Vagina (tissue), 2 donors: ENCODE measurements around the gene SAFB2. TPM values are rescaled to one million over a fixed set of nuclear protein-coding genes. Genes with fewer than 3 reads are reported as not detected.

Experiments used
- DNase-seq, 2 donors: peaks; one replicate each; pipeline ENCODE4 v3.0.0-alpha.2; 2017; ENCODE audit errors: extremely low spot score in 2 of 2
- H3K27ac ChIP-seq: fragments of 200-600 bp; sonication (generic); one replicate; pipeline ENCODE4 v1.5.1; 2019
- H3K27me3 ChIP-seq: fragments of 200-600 bp; sonication (generic); one replicate; pipeline ENCODE4 v1.5.1; 2019
- H3K36me3 ChIP-seq, 2 donors: fragments of 200-600 bp; sonication (generic); one replicate each; pipeline ENCODE4 v1.5.1; 2017 to 2019
- H3K4me1 ChIP-seq: fragments of 200-600 bp; sonication (generic); one replicate; pipeline ENCODE4 v1.5.1; 2019
- H3K4me3 ChIP-seq, 2 donors: fragments of 200-600 bp; sonication (generic); 1 replicate in 1 of 2; 2 replicates in 1 of 2; pipeline ENCODE4 v1.5.1; 2016 to 2019
- H3K9me3 ChIP-seq: fragments of 200-600 bp; sonication (generic); one replicate; pipeline ENCODE4 v1.5.1; 2019
- CTCF ChIP-seq, 3 experiments: fragments of 450-650 bp in 2 of 3; fragments of 200-600 bp in 1 of 3; sonication (generic) in 1 of 3; IDR thresholded peaks; one replicate each; pipeline ENCODE4 v1.5.1; 2017 to 2019; ENCODE audit warnings: antibody characterized with exemption in 3 of 3, mild to moderate bottlenecking in 2 of 3, moderate library complexity in 2 of 3
- POLR2A ChIP-seq, 2 donors: fragments of 450-650 bp; IDR thresholded peaks; one replicate each; pipeline ENCODE4 v1.6.1; 2017; ENCODE audit warnings: antibody characterized with exemption in 2 of 2, mild to moderate bottlenecking in 2 of 2, moderate library complexity in 2 of 2
- POLR2AphosphoS5 ChIP-seq, 2 donors: sonication (generic); formaldehyde crosslinking; IDR thresholded peaks; one replicate each; pipeline ENCODE4 v1.9.0; 2017; ENCODE audit warnings: antibody characterized with exemption in 2 of 2, mild to moderate bottlenecking in 2 of 2, low read depth in 1 of 2; ENCODE audit not compliant: insufficient read depth in 1 of 2
- intact Hi-C: fragments of 100-400 bp; cut with DNase I; formaldehyde crosslinking; loops from one replicate; pipeline ENCODE4 v1.15.1; 2023
- total RNA-seq: library from RNA; depleted of rRNA; stranded (reverse); fragments of >200 nt; gene quantifications from one replicate; pipeline ENCODE4 v1.2.3, GENCODE V29; 2016

SAFB2 gene
- total RNA-seq, 1 donor from 2014 or later = 85.4 TPM

DNA sequence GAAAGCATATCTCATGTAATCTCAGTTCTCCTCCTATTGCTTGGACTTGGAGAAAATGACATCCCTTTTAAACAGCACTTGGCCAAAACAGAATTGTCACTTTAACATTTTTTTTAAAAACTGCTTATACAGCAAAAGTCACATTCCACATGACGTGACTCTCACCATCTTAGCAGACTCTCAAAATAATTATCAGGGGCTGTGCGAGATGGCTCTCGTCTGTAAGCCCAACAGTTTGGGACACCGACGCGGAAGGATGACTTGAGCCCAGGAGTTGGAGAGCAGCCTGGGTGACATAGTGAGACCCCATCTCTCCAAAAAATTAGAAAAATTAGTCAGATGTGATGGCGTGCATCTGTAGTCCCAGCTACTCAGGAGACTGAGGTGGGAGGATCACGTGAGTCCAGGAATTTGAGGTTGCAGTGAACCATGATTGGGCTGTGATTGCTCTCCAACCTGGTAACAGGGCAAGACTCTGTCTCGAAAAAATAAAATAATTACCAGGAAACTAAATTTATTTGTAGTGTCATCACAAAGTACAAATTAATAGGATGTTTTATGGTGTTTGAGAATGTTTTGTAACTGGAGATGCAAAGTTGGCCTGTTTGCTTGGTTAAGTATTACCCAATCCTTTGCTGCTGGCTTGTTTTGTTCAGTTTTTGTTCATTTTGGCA is 9.1 kb upstream of the SAFB2 start:
- TF ChIP-seq POLR2AphosphoS5 (IDR thresholded peaks at IDR 0.05; ENCODE audit: insufficient read depth in 1 of 2, low read depth in 1 of 2) (no peak), CTCF (IDR thresholded peaks at IDR 0.05) (no peak), POLR2A (IDR thresholded peaks at IDR 0.05) (no peak)
- H3K27ac ChIP-seq = peak overlapping the region; percentile 45
- no peak for DNase-seq
- intact Hi-C loops = no loop called here
- peaks cover 98% of the 10 kb centered on the region for H3K4me1 ChIP-seq
- peak overlapping the region; percentile 5 to 11 for H3K4me3 ChIP-seq
- peaks cover 0 to 34% of the 10 kb centered on the region in 2 donors for H3K36me3 ChIP-seq
- H3K9me3 ChIP-seq = no peaks in the 10 kb centered on the region
- no peaks in the 10 kb centered on the region for H3K27me3 ChIP-seq

- intact Hi-C loops = no loop called here
- H3K4me1 ChIP-seq = peaks cover 96% of the 10 kb centered on the region
- H3K27me3 ChIP-seq = no peaks in the 10 kb centered on the region
- H3K27ac ChIP-seq = peak overlapping the region; percentile 22
- peaks cover 0 to 44% of the 10 kb centered on the region in 2 donors for H3K36me3 ChIP-seq
- TF ChIP-seq CTCF (IDR thresholded peaks at IDR 0.05) (no peak), POLR2A (IDR thresholded peaks at IDR 0.05) (no peak), POLR2AphosphoS5 (IDR thresholded peaks at IDR 0.05; ENCODE audit: insufficient read depth in 1 of 2, low read depth in 1 of 2) (no peak)
- no peak overlapping the region for H3K4me3 ChIP-seq
- H3K9me3 ChIP-seq = no peaks in the 10 kb centered on the region
- no peak for DNase-seq
Measured at GRCh38 chr19:5628919-5629481, 6.4 kb upstream of the SAFB2 start.

- H3K27me3 ChIP-seq = no peaks in the 10 kb centered on the region
- peak overlapping the region; percentile 22 for H3K27ac ChIP-seq
- no peak for TF ChIP-seq CTCF (IDR thresholded peaks at IDR 0.05)
- TF ChIP-seq POLR2A (IDR thresholded peaks at IDR 0.05) = no peak
- no peak for TF ChIP-seq POLR2AphosphoS5 (IDR thresholded peaks at IDR 0.05; ENCODE audit: insufficient read depth in 1 of 2, low read depth in 1 of 2)
- intact Hi-C loops = no loop called here
- peaks cover 91% of the 10 kb centered on the region for H3K4me1 ChIP-seq
- H3K36me3 ChIP-seq = peaks cover 0 to 44% of the 10 kb centered on the region in 2 donors
- no peak overlapping the region for H3K4me3 ChIP-seq
- no peak for DNase-seq
- no peaks in the 10 kb centered on the region for H3K9me3 ChIP-seq
Measured at GRCh38 chr19:5628461-5628860, 5.9 kb upstream of the SAFB2 start.

- no peak for DNase-seq
- H3K4me1 ChIP-seq = peaks cover 81% of the 10 kb centered on the region
- no peak overlapping the region for H3K4me3 ChIP-seq
- TF ChIP-seq POLR2A (IDR thresholded peaks at IDR 0.05) = no peak
- intact Hi-C loops = no loop called here
- H3K9me3 ChIP-seq = no peaks in the 10 kb centered on the region
- H3K27ac ChIP-seq = peak overlapping the region; percentile 22
- no peaks in the 10 kb centered on the region for H3K27me3 ChIP-seq
- H3K36me3 ChIP-seq = peaks cover 0 to 44% of the 10 kb centered on the region in 2 donors
Measured at GRCh38 chr19:5627395-5627904, 4.9 kb upstream of the SAFB2 start.

DNA sequence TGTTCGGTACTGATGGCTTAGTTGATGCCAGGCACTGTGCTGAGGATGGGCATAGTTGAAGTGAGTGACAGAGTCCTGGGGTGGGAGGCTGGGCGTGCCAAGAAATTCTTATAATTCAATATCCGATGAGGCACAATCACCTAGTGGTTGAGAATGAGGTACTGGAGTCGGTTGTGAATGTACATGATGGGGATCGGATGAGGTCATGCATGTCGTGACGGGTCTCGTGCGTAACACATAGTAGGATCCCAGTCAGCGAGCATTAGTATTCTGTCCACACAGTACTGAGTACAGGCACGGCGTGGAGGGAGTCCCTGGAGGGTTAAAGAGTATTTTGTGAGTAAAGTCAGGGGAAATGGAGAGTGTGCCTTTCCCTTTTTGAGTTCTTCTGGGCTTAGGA is 3.1 kb upstream of the SAFB2 start:
- Histone ChIP-seq H3K9me3 (no peaks in the 10 kb centered on the region), H3K4me1 (peaks cover 77% of the 10 kb centered on the region), H3K36me3 (peaks cover 0 to 42% of the 10 kb centered on the region in 2 donors), H3K27me3 (no peaks in the 10 kb centered on the region), H3K27ac (peak overlapping the region; percentile 93), H3K4me3 (peak overlapping the region in 1 of 2 donors; percentile 96)
- no peak for TF ChIP-seq CTCF (IDR thresholded peaks at IDR 0.05)
- no peak for TF ChIP-seq POLR2A (IDR thresholded peaks at IDR 0.05)
- TF ChIP-seq POLR2AphosphoS5 (IDR thresholded peaks at IDR 0.05; ENCODE audit: insufficient read depth in 1 of 2, low read depth in 1 of 2) = no peak
- no peak for DNase-seq
- intact Hi-C loops = no loop called here
